IPS-18a (cell line): ENCODE data around the gene GALNTL6.

ENCODE experiments used
- H3K27ac ChIP-seq: one replicate; pipeline ENCODE4 v1.5.1; 2013; ENCODE audit warnings: low read length
- H3K27me3 ChIP-seq: one replicate; pipeline ENCODE4 v1.6.1; 2013; ENCODE audit warnings: mild to moderate bottlenecking, low read length; ENCODE audit not compliant: control insufficient read depth, insufficient read depth
- H3K36me3 ChIP-seq: one replicate; pipeline ENCODE4 v1.6.1; 2013; ENCODE audit warnings: low read depth, low read length; ENCODE audit not compliant: control insufficient read depth
- H3K4me1 ChIP-seq: one replicate; pipeline ENCODE4 v1.6.1; 2013; ENCODE audit warnings: low read depth, low read length; ENCODE audit not compliant: control insufficient read depth
- H3K4me3 ChIP-seq: one replicate; pipeline ENCODE4 v1.5.1; 2013; ENCODE audit warnings: low read length
- H3K9ac ChIP-seq: one replicate; pipeline ENCODE4 v1.6.1; 2013; ENCODE audit warnings: mild to moderate bottlenecking, low read length, moderate library complexity
- H3K9me3 ChIP-seq: one replicate; pipeline ENCODE4 v1.6.1; 2013; ENCODE audit warnings: low read depth, low read length; ENCODE audit not compliant: control insufficient read depth

The GALNTL6 gene

GRCh38 chr4:172125443-172125842, 312.2 kb downstream of the GALNTL6 start:
- Histone ChIP-seq H3K36me3 (no peaks in the 10 kb centered on the region), H3K4me3 (no peak overlapping the region), H3K27me3 (no peaks in the 10 kb centered on the region), H3K9me3 (no peaks in the 10 kb centered on the region), H3K9ac (no peak overlapping the region), H3K27ac (no peak overlapping the region), H3K4me1 (no peaks in the 10 kb centered on the region)

- H3K9ac ChIP-seq: no peak overlapping the region
- no peaks in the 10 kb centered on the region for H3K27me3 ChIP-seq
- no peaks in the 10 kb centered on the region for H3K4me1 ChIP-seq
- no peak overlapping the region for H3K4me3 ChIP-seq
- H3K36me3 ChIP-seq: no peaks in the 10 kb centered on the region
- no peak overlapping the region for H3K27ac ChIP-seq
- H3K9me3 ChIP-seq: no peaks in the 10 kb centered on the region
Measured at GRCh38 chr4:172127168-172127567, 314.0 kb downstream of the GALNTL6 start.

DNA sequence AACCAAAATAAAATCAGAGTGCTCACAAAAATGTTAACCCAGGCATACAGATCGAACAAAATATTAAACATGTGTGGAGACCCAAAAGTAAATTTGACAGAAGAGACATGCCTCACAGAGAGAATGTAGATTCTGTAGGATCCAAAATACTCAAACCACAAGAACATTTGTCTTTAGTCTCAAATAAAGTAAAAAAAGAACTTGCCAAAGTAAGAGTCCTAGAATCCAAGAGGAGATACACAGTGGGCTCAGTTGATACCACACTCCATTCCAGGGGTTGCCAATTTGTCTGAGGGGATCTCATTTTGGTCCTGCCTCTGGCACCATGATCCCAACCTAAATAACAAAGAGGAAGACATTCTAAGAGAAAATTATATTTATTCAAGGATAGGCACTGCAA, 316.4 kb downstream of the GALNTL6 start:
- Histone ChIP-seq H3K4me1 (no peaks in the 10 kb centered on the region), H3K9ac (no peak overlapping the region), H3K9me3 (no peaks in the 10 kb centered on the region), H3K27me3 (no peaks in the 10 kb centered on the region), H3K36me3 (no peaks in the 10 kb centered on the region), H3K4me3 (no peak overlapping the region), H3K27ac (no peak overlapping the region)

DNA sequence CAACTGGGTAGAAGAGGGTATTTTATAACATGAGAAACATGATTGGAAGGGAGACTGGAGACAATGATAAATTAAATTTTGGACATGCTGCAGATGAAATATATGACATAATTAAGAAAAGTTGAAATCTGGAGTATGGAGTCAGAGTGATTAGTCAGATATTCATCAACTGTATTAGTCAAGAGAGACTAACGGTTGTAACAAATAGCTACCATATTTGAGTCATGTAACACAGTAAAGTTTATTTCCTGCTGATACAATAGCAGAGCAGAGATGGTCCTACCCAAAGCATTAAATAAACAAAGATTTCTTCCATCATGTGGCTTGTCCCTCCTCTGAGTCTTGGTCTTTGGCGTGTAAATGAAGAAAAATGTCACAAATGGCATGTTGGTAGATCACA, 321.3 kb downstream of the GALNTL6 start:
- Histone ChIP-seq H3K9ac (no peak overlapping the region), H3K27ac (no peak overlapping the region)

DNA sequence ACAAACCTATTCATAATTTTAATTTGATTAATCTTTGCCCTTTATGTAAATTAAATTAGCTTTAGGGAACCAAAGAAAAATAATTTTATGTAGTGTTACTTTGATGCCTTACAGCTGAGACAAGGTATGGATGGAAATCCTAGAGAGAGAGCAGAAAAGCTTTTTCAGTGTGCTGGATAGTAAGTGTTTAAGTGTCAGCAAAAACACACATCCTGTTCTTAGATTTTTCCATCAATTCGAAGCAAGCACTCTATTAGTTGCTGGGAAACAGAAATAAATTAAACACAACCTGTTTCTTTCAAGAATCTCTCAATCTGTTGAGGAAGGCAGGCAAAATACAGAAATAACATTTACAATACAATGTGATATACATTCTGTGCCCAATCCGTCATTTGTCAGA, 327.8 kb downstream of the GALNTL6 start:
- Histone ChIP-seq H3K9ac (no peak overlapping the region), H3K9me3 (no peaks in the 10 kb centered on the region), H3K27ac (no peak overlapping the region), H3K4me3 (no peak overlapping the region), H3K27me3 (no peaks in the 10 kb centered on the region), H3K4me1 (no peaks in the 10 kb centered on the region), H3K36me3 (no peaks in the 10 kb centered on the region)

More for the DNA sequence above, 321.3 kb downstream of the GALNTL6 start:
- Histone ChIP-seq H3K27me3 (no peaks in the 10 kb centered on the region), H3K36me3 (no peaks in the 10 kb centered on the region), H3K4me1 (no peaks in the 10 kb centered on the region), H3K4me3 (no peak overlapping the region), H3K9me3 (no peaks in the 10 kb centered on the region)

GRCh38 chr4:172142281-172142741, 329.1 kb downstream of the GALNTL6 start:
- Histone ChIP-seq H3K36me3 (no peaks in the 10 kb centered on the region), H3K27ac (no peak overlapping the region), H3K4me1 (no peaks in the 10 kb centered on the region), H3K9me3 (no peaks in the 10 kb centered on the region), H3K4me3 (no peak overlapping the region), H3K9ac (no peak overlapping the region), H3K27me3 (no peaks in the 10 kb centered on the region)

DNA sequence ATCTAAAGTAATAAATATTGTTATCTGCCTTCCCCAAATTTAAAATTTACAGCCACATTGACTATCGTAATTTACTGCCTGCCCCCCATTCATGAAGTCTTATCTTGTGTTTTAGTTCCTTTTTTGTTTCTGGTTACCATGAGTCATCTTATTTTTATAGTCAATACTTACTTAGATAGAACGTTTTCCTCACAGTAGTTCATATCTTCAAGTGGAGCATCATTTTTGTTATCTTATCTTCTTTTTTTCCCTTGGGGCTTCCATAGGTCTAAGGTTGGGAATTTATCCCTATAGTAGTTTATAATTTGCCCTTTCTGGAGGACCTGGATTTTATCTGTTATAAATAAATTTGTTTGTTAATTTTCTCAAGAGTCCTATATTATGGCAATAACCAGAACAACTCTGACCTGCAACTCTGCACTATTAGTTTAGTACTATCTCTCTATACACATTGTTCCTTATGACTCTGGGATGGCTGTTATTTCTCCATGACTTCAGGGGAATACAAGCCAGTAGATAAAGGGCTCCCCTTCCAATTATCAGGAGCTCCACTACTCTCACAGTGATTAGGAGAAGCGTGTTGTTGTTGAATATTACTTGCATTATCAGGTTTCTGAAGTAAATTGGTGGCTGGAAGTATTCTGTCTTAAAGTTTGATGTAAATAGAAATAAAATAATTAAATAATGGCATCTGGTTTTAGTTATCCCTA, 330.6 kb downstream of the GALNTL6 start:
- Histone ChIP-seq H3K27ac (no peak overlapping the region), H3K9me3 (no peaks in the 10 kb centered on the region), H3K9ac (no peak overlapping the region), H3K36me3 (no peaks in the 10 kb centered on the region), H3K27me3 (no peaks in the 10 kb centered on the region), H3K4me1 (no peaks in the 10 kb centered on the region), H3K4me3 (no peak overlapping the region)

DNA sequence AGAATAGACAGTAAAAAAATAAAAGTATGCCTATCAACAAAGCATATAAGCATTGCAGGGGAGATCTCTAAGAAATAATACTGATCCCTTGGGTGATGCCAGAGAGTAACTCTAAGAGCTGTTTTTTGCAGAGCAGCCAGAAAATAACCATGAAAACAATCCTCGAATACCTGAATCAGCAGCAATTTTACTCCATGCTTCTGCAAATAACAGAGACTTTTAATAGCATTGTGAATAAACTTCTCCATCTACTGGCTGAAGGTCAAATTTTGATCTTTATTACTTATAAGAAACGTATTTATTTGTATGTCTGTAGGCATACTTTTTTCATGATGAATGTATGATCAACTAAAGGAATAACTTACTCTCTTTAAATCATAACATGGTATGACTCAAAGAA, 334.5 kb downstream of the GALNTL6 start:
- H3K9me3 ChIP-seq: no peaks in the 10 kb centered on the region
- H3K36me3 ChIP-seq: no peaks in the 10 kb centered on the region
- no peaks in the 10 kb centered on the region for H3K27me3 ChIP-seq
- no peak overlapping the region for H3K4me3 ChIP-seq
- no peaks in the 10 kb centered on the region for H3K4me1 ChIP-seq
- no peak overlapping the region for H3K9ac ChIP-seq
- no peak overlapping the region for H3K27ac ChIP-seq

DNA sequence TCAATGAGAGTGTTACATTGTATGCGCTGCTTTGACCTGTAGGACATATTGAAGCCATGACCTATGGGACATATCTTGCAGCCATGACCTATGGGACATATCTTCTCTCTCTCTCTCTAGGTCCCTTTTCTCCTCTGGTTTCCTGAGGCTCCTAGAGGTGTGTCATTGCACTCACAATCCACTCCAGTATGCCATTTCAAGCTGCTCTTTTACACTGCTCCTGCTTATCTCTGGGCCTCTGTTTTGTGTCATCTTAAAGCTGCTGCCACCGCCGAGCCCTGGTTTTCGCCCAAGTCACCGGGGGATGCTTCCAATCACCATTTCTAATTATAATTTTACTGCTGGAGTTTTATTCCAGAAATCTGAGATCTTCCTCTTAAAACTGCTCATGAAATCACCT, 336.1 kb downstream of the GALNTL6 start:
- Histone ChIP-seq H3K27ac (no peak overlapping the region), H3K36me3 (no peaks in the 10 kb centered on the region), H3K9ac (no peak overlapping the region), H3K4me1 (no peaks in the 10 kb centered on the region), H3K27me3 (no peaks in the 10 kb centered on the region), H3K4me3 (no peak overlapping the region), H3K9me3 (no peaks in the 10 kb centered on the region)

GRCh38 chr4:172152284-172152683, 339.1 kb downstream of the GALNTL6 start:
- H3K4me3 ChIP-seq: no peak overlapping the region

GRCh38 chr4:172153719-172154118, 340.5 kb downstream of the GALNTL6 start:
- H3K36me3 ChIP-seq: no peaks in the 10 kb centered on the region
- H3K9me3 ChIP-seq: no peaks in the 10 kb centered on the region
- no peaks in the 10 kb centered on the region for H3K27me3 ChIP-seq
- no peak overlapping the region for H3K27ac ChIP-seq
- no peaks in the 10 kb centered on the region for H3K4me1 ChIP-seq
- no peak overlapping the region for H3K4me3 ChIP-seq
- H3K9ac ChIP-seq: no peak overlapping the region

More at GRCh38 chr4:172152284-172152683, 339.1 kb downstream of the GALNTL6 start:
- no peak overlapping the region for H3K9ac ChIP-seq
- no peaks in the 10 kb centered on the region for H3K27me3 ChIP-seq
- no peaks in the 10 kb centered on the region for H3K4me1 ChIP-seq
- no peak overlapping the region for H3K27ac ChIP-seq
- no peaks in the 10 kb centered on the region for H3K36me3 ChIP-seq
- no peaks in the 10 kb centered on the region for H3K9me3 ChIP-seq

DNA sequence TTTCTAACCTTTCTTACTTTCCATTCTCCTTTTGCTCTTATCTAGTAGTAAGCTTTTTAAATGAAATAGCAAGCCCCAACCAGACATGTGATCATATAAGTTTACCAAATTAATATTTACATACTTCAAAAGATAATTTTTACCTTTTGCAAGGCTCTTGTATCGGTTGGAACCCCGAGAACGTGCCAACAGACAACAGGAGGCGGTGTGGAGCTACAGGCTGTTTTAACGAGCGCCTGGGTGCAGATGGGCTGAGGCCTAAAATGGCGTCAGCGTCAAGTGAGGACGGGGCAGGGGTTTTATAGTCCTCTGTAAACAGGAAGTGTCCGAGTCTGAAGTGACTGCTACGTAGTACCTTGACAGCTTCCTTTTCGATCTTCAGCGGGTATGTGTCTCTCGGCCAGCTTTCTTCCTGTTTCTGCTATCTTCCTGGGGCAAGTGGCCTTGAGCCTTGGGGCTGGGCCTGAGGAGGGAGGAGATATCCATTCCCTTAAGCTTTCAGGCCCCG, 342.7 kb downstream of the GALNTL6 start:
- Histone ChIP-seq H3K27me3 (no peaks in the 10 kb centered on the region), H3K27ac (no peak overlapping the region), H3K4me1 (no peaks in the 10 kb centered on the region), H3K9ac (no peak overlapping the region), H3K4me3 (no peak overlapping the region), H3K9me3 (no peaks in the 10 kb centered on the region), H3K36me3 (no peaks in the 10 kb centered on the region)
